Tibial nerve (tissue), 4 donors: ENCODE measurements around the gene VIT. TPM values are rescaled to one million over a fixed set of nuclear protein-coding genes. Genes with fewer than 3 reads are reported as not detected.
A peak's percentile ranks its signal among the peaks of the same experiment; 100 is the strongest.

Source experiments
- DNase-seq, 2 donors: peaks; one replicate each; pipeline ENCODE4 v3.0.0-alpha.2; 2019; ENCODE audit warnings: low spot score in 2 of 2
- H3K27ac ChIP-seq, 4 donors: fragments of 200-600 bp; sonication (generic) in 3 of 4; one replicate each; pipeline ENCODE4 v1.5.1; 2017 to 2019; ENCODE audit warnings: mild to moderate bottlenecking in 1 of 4
- H3K27me3 ChIP-seq, 2 donors: fragments of 200-600 bp; sonication (generic) in 1 of 2; one replicate each; pipeline versions ENCODE4 v1.5.1 to v1.6.0; 2017 to 2019
- H3K36me3 ChIP-seq, 3 donors: fragments of 200-600 bp; sonication (generic); one replicate each; pipeline ENCODE4 v1.5.1; 2018 to 2019
- H3K4me1 ChIP-seq, 4 donors: fragments of 200-600 bp; sonication (generic) in 3 of 4; one replicate each; pipeline ENCODE4 v1.5.1; 2017 to 2019
- H3K4me3 ChIP-seq, 4 donors: fragments of 200-600 bp; sonication (generic) in 3 of 4; one replicate each; pipeline ENCODE4 v1.5.1; 2017 to 2019; ENCODE audit warnings: mild to moderate bottlenecking in 1 of 4, moderate library complexity in 1 of 4
- H3K9me3 ChIP-seq, 4 donors: fragments of 200-600 bp; sonication (generic) in 3 of 4; one replicate each; pipeline ENCODE4 v1.5.1; 2017 to 2019
- CTCF ChIP-seq, 5 experiments: fragments of 200-600 bp in 3 of 5; fragments of 450-650 bp in 2 of 5; sonication (generic) in 3 of 5; IDR thresholded peaks; one replicate each; pipeline ENCODE4 v1.5.1; 2016 to 2019; ENCODE audit warnings: antibody characterized with exemption in 5 of 5, mild to moderate bottlenecking in 3 of 5, moderate library complexity in 2 of 5
- EP300 ChIP-seq, 2 donors: sonication (generic); formaldehyde crosslinking; IDR thresholded peaks; one replicate each; pipeline ENCODE4 v1.6.1; 2017; ENCODE audit warnings: antibody characterized with exemption in 2 of 2, mild to moderate bottlenecking in 1 of 2
- POLR2A ChIP-seq, 2 donors: fragments of 450-650 bp; IDR thresholded peaks; one replicate each; pipeline ENCODE4 v1.6.1; 2017; ENCODE audit warnings: antibody characterized with exemption in 2 of 2, mild to moderate bottlenecking in 2 of 2, moderate library complexity in 2 of 2
- WGBS, 2 donors: methylation state at CpG; one replicate each; pipeline ENCODE4 v1.1.5; 2018; 5-methylcytosine and 5-hydroxymethylcytosine counted together
- total RNA-seq, 4 donors: library from RNA; depleted of rRNA; stranded (reverse); fragments of >200 nt; gene quantifications; one replicate each; pipeline ENCODE4 v1.1.0, GENCODE V29; 2016

The VIT gene
- total RNA-seq, 4 donors from 2014 or later: 55.2 to 201 (median 125) TPM

GRCh38 chr2:36708041-36708741, 11.7 kb downstream of the VIT start:
- peaks cover 0 to 54% (median 2%) of the 10 kb centered on the region in 4 donors for H3K4me1 ChIP-seq
- 46 to 51% methylated on average over 8 of the region's 8 CpGs for WGBS, 2 donors
- TF ChIP-seq EP300 (IDR thresholded peaks at IDR 0.05) (peak in 1 of 2 donors; percentile 63), CTCF (IDR thresholded peaks at IDR 0.05) (no peak)
- peak; percentile 30 to 47 for DNase-seq
- peak overlapping the region; percentile 38 to 88 (median 74) for H3K27ac ChIP-seq
- no peaks in the 10 kb centered on the region for H3K36me3 ChIP-seq
- no peak overlapping the region for H3K4me3 ChIP-seq
- peaks cover 0 to 7% (median 3%) of the 10 kb centered on the region in 4 donors for H3K9me3 ChIP-seq
- no peaks in the 10 kb centered on the region for H3K27me3 ChIP-seq

GRCh38 chr2:36710858-36711515, 14.5 kb downstream of the VIT start:
- no peaks in the 10 kb centered on the region for H3K36me3 ChIP-seq
- H3K4me3 ChIP-seq: no peak overlapping the region
- peaks cover 0 to 7% (median 3%) of the 10 kb centered on the region in 4 donors for H3K9me3 ChIP-seq
- H3K27ac ChIP-seq: no peak overlapping the region
- no peaks in the 10 kb centered on the region for H3K27me3 ChIP-seq
- H3K4me1 ChIP-seq: peaks cover 0 to 31% (median 2%) of the 10 kb centered on the region in 4 donors
- TF ChIP-seq CTCF (IDR thresholded peaks at IDR 0.05): no peak
- no peak for TF ChIP-seq POLR2A (IDR thresholded peaks at IDR 0.05)
- TF ChIP-seq EP300 (IDR thresholded peaks at IDR 0.05): no peak
- no peak for DNase-seq
- WGBS, 2 donors: 94 to 95% methylated on average over 2 of the region's 2 CpGs

GRCh38 chr2:36711741-36712314, 15.3 kb downstream of the VIT start:
- H3K27ac ChIP-seq: no peak overlapping the region
- TF ChIP-seq EP300 (IDR thresholded peaks at IDR 0.05): no peak
- no peak for TF ChIP-seq CTCF (IDR thresholded peaks at IDR 0.05)
- no peak for TF ChIP-seq POLR2A (IDR thresholded peaks at IDR 0.05)
- WGBS, 2 donors: 57 to 80% methylated on average over 5 of the region's 5 CpGs
- no peak for DNase-seq
- H3K4me1 ChIP-seq: peaks cover 0 to 26% (median 2%) of the 10 kb centered on the region in 4 donors
- no peak overlapping the region for H3K4me3 ChIP-seq
- H3K36me3 ChIP-seq: no peaks in the 10 kb centered on the region
- no peaks in the 10 kb centered on the region for H3K27me3 ChIP-seq
- peaks cover 0 to 7% (median 3%) of the 10 kb centered on the region in 4 donors for H3K9me3 ChIP-seq

- Histone ChIP-seq H3K4me3 (no peak overlapping the region), H3K9me3 (peaks cover 0 to 7% (median 3%) of the 10 kb centered on the region in 4 donors), H3K4me1 (peaks cover 0 to 11% (median 0%) of the 10 kb centered on the region in 4 donors), H3K27ac (no peak overlapping the region), H3K36me3 (no peaks in the 10 kb centered on the region), H3K27me3 (no peaks in the 10 kb centered on the region)
- DNase-seq: no peak
- TF ChIP-seq POLR2A (IDR thresholded peaks at IDR 0.05) (no peak), CTCF (IDR thresholded peaks at IDR 0.05) (no peak), EP300 (IDR thresholded peaks at IDR 0.05) (no peak)
- 56 to 70% methylated on average over 8 of the region's 8 CpGs for WGBS, 2 donors
Measured at GRCh38 chr2:36713310-36713709, 16.8 kb downstream of the VIT start.

- DNase-seq: no peak
- Histone ChIP-seq H3K27me3 (no peaks in the 10 kb centered on the region), H3K4me1 (peaks cover 0 to 6% (median 0%) of the 10 kb centered on the region in 4 donors), H3K27ac (no peak overlapping the region), H3K36me3 (peaks cover 0 to 5% (median 0%) of the 10 kb centered on the region in 3 donors), H3K9me3 (peaks cover 0 to 11% (median under 1%) of the 10 kb centered on the region in 4 donors), H3K4me3 (no peak overlapping the region)
- TF ChIP-seq POLR2A (IDR thresholded peaks at IDR 0.05) (no peak), EP300 (IDR thresholded peaks at IDR 0.05) (no peak), CTCF (IDR thresholded peaks at IDR 0.05) (no peak)
- 49 to 65% methylated on average over 3 of the region's 3 CpGs for WGBS, 2 donors
Measured at GRCh38 chr2:36716111-36716510, 19.6 kb downstream of the VIT start.
